HG03045 (cell line): Measurements from ENCODE around the gene BTC.
"Not testable (repeated sequence)": the region's sequence is repeated elsewhere in the genome, so short reads cannot be mapped to it uniquely, and the experiment has no call there.

Experiments
- ATAC-seq: cut with Tn5 transposase; IDR thresholded peaks from one replicate; pipeline ENCODE4 v1.9.1; 2021; ENCODE audit warnings: mild to moderate bottlenecking, moderate library complexity; ENCODE audit not compliant: unreplicated experiment

Gene BTC, protein sequence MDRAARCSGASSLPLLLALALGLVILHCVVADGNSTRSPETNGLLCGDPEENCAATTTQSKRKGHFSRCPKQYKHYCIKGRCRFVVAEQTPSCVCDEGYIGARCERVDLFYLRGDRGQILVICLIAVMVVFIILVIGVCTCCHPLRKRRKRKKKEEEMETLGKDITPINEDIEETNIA

DNA sequence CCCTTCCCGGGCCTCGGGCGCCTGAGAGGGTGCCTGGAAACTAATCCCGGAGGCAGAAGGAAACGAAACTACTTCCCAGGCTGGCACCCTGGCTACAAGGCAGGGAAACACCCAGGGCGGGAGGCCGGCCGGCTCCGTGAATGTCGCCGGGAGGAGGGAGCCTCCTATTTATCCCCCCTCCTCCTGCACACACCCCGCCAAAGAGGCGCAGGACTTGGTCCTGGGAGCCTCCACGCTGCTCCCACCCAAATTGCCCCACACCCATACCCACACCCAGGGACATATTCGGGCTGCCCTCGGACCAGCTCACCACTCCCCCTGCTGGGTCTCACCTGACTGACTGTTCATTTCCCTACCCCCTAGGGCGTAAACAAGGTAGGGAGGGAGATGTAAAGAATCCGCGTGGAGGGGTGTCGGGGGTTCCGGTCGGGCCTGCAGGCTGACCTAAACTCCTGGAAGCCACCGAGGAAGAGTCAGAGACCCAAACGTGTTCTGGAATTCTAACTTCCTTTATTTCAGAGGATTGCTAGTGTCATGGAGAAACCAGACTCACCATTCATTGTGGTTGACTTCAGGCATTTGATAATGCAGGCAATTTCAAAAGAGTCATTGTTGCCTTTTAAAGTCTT, at the start of gene BTC:
BTC (minus strand) TSS at position 142 of the 629 bp plus-strand sequence. CDS start 198 bp downstream, outside the sequence.
- no peak for ATAC-seq

- no peak for ATAC-seq
These were observed 46.7 kb upstream of the BTC start for GRCh38 chr4:74840936-74841509.

DNA sequence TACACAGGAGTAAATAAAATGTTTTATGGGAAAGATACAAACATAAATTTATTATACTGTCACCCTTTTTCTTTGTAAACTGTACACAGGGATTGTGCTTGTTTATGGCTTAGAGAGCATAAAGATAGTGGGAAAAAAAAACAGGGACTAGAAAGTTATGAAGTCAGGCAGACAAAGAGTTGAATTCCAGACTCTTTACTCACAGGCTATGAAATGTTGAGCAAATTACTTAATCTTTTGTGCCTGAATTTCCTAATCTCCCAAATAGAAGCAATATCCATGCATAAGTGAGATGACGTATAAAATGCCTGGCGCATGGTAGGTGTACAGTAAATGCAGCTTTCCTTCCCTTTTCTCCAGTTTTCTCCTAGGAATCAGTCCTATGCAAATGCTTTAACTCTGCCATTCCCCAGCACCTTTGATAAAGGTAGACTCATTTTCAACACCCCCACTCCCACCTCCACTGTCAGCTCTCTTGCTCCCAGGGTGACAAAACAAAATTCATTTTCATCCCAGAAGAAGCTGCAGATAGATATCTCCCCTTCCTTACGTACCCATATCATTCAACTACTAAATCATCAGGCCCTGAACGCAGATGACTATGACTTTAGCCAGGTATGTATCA, 44.5 kb upstream of the BTC start:
- no peak for ATAC-seq

GRCh38 chr4:74830928-74831327, 36.6 kb upstream of the BTC start:
- no peak for ATAC-seq

DNA sequence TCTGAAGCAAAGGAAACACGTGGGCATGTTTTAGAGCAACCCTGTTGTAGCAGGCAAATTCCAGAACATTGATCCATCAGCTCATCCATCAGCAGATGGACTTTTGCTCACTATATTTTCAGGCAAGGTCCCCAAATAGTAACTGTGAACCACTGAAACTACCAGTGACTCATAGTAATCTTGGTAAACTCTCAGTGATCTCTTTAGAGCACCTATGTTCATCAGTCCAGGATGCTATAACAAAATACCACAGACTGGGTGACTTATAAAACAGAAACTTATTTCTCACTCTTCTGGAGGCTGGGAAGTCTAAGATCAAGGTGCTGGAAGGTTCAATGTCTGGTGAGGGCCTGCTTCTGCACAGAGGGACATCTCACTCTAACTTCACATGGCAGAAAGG, 28.9 kb upstream of the BTC start:
- no peak for ATAC-seq

DNA sequence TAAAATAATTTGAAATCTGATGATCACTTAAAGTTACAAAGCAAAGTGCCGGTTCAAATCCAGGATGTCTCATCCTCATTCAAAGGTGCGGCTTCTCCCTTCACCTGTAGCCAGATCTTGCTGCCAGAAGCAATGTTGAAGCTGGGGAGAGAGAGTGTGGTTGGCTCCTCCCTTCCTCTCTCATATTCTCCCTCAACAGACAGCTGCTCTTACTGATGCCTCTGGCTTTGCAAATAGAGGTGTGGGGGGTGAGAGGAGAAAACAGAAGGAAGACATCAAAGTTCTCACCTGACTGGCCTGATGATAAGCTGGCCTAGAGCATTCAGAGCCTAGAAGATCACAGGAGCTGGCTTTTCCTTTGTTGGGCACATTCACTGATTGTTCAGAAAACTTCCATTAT, 28.3 kb upstream of the BTC start:
- ATAC-seq, result no peak

- ATAC-seq, result no peak
These were observed 27.2 kb upstream of the BTC start for GRCh38 chr4:74821541-74821940.

DNA sequence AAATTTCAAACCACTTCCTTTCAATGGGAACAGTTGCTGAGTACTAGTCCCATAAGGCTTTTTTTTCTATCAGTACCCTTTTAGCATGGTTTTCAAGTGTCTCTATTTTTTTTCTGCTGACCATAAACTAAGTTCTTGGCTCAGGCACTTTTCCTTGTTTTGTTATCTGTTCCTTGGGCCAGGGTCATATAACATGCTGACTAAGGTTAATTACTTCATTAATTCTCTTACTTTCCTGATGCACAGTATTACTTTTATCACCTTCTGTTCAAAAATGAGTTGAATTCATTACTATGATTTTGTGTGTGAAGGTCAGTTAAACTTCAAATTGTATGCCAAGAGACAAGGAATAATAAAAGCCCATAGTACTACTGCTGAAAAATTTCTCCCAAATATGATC, 19.7 kb upstream of the BTC start:
- ATAC-seq, result no peak

DNA sequence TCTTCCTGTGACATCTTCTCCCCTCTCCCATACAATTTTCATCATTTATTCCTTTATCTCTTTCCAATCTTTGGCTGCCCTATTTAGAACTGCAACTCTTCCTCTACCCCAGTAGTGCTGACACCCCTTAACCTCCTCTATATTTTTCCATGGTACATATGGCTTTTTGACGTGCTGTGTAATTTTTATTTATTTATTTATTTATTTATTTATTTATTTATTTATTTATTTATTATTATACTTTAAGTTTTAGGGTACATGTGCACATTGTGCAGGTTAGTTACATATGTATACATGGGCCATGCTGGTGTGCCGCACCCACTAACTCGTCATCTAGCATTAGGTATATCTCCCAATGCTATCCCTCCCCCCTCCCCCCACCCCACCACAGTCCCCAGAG, 17.7 kb upstream of the BTC start:
- not testable (repeated sequence) for ATAC-seq

- ATAC-seq, result no peak
These were observed 11.3 kb upstream of the BTC start for GRCh38 chr4:74805601-74806000.

GRCh38 chr4:74800310-74800709, 6.0 kb upstream of the BTC start:
- ATAC-seq, result no peak

DNA sequence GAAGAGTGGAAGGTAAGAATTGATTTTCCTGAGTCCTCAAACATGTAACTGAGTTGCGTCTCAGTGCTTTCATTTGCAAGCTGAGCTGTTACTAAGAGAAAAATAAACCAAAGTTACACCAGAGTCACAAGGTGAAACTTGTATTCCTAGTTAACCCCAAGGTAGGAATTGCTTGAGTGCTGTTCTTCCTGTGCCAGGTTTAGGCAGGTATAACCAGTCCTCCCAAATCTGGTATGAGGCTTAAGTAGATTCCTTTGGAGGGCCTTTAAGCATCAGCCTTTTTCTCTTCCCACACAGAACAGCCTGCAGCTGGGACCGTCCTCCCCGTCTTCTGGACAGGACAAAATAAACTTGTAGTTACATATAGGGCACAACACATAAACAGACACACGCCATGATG, 2.3 kb upstream of the BTC start:
- no peak for ATAC-seq

GRCh38 chr4:74793757-74794381, 454 bp downstream of the BTC start:
- no peak for ATAC-seq

DNA sequence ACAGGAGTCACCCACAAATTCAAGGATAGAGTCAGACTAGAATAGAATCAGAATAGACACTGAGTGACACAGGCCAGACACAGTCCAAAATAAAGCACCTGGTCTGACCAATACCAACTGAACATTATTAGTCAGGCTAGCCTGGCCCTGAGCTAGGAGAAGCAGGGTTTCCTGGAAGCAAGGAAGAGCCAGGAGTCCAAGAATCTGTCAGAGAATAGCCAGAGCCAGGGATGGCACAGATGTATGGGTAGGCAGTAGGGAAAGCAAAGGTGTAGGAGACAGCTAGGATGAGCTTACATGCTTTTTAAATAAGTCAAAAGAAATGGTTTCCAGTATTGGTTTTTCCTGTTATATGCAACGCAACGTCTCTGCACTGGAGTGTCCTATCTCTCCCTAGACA, 3.7 kb downstream of the BTC start:
- ATAC-seq, result no peak

GRCh38 chr4:74789518-74789917, 4.8 kb downstream of the BTC start:
- no peak for ATAC-seq

- ATAC-seq, result no peak
These were observed 16.8 kb downstream of the BTC start for GRCh38 chr4:74777531-74777930.

DNA sequence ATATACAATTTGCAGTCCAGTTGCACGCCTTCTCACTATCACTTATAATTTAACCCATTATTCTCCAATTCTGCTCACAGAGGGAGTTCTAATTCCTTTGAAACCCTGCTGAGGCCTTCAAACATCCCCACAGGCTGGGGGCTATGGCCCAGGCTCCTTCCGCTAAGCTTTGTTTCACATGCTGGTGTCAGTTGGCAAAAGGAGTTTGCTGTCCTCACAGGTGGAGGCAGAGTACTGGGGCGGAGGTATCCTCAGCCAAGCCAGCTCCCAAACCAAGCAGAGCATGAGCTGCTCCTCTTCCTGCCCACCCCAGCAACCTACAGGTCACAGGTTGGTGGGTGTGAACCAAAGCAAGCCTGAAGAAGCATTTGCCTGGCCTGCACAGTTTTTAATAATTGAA, 21.5 kb downstream of the BTC start:
- no peak for ATAC-seq

- ATAC-seq, result no peak
These were observed 22.2 kb downstream of the BTC start for GRCh38 chr4:74772106-74772505.

DNA sequence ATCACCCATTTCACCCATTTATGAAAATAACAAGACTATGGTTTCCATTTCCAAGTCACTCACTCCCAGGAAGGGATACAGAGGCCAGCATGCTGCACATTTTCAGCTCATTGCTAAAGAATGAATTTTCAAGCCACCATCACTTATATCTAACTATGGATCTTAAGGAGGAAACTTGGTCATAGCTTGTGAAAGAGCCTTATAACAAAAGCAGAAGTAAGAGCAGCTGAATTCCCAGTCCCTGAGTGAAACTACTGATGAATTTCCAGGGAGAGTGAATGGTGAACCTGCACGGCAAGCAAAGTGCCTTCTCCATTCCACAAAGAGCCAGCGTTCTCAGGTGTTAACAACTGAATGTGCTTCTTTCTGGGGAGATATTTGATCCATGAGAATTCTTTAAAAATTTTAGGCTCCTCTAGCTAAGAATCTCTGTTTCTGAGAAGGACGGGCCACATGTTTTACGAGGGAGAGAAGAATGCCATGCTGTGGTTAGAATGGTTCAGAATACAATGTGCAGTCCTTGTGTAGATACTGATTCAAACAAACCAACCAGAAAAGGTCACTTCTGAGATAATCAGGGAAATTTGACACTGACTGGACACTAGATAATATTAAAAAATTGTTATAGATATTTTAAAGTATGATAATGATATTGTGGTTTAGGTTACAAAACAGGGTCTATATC, 24.0 kb downstream of the BTC start:
- ATAC-seq, result no peak

GRCh38 chr4:74768857-74769525, 25.3 kb downstream of the BTC start:
- ATAC-seq, result no peak

DNA sequence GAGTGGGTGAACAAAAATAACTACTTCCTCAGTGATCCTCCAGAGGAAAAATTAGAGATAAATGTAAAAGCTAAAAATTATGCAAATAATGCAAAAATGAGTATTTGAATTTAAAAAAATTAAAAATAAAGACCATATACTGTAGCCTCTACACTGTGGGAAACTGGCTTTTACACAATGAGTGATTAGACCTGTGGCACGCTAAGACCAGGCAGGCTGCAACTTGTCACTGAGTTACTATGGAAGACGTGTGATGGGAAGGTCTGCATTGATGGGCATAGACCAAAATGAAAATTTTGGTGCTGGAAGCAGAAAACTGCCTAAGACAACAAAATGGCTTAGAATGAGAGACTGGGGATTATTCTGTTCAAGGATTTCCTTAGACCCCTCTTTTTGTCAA, 30.2 kb downstream of the BTC start:
- ATAC-seq, result no peak
